ENCODE results near the gene MRPL14.
"Not testable (repeated sequence)": the region's sequence is repeated elsewhere in the genome, so short reads cannot be mapped to it uniquely, and the experiment has no call there.

The MRPL14 gene

GRCh38 chr6:44149369-44150012, 22.2 kb upstream of the MRPL14 start:
- no peak for DNase-seq

DNA sequence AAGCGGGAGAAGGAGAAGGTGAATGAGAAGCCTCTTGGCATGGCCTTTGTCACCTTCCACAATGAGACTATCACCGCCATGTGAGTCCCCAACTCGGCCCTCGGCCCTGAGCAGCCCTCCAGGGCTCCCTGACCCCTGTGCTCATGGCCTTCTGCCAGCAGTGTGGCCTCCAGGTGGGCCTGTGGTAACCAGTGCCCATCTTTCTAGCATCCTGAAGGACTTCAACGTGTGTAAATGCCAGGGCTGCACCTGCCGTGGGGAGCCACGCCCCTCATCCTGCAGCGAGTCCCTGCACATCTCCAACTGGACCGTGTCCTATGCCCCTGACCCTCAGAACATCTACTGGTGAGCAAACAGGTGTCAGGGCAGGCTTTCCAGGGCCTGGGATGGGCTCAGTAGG, 21.1 kb upstream of the MRPL14 start:
- DNase-seq, result no peak

DNA sequence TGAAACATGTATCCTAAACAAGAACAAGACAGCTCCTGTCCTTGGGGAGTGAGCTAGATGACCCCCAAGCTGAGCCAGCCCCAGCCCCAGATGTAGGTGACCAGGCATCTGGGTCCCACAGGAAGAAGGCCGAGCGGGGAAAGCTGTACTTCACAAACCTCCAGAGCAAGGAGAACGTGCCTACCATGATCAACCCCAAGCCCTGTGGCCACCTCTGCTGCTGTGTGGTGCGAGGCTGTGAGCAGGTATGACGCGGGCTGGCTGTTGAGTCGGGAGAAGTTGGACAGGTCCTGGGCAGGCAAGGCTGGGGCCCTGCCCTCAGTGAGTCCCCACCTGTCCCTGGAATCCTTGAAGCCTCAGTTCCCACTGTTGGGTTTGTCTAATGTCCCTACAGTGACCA, 20.0 kb upstream of the MRPL14 start:
- DNase-seq, result no peak

GRCh38 chr6:44146685-44147084, 19.4 kb upstream of the MRPL14 start:
- DNase-seq, result no peak

DNA sequence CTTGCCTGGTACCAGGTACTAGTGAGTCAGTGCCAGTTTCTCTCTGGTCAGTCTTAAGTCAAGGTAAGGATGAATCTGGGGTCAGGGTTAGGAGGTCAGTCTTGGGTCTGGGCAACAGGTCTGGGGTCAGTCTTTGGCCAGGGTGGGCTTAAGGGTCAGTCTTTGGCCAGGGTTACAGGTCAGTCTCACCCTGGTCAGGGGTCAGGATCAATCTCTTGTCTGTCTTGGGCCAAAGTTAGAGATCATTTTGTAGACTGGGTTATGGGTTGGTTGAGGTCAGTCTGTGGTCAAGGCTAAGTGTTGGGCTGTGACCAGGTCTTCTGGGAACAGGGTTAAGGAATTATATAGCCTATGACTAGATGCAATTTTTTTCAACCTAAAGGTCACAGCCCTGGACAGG, 18.6 kb upstream of the MRPL14 start:
- no peak for DNase-seq

DNA sequence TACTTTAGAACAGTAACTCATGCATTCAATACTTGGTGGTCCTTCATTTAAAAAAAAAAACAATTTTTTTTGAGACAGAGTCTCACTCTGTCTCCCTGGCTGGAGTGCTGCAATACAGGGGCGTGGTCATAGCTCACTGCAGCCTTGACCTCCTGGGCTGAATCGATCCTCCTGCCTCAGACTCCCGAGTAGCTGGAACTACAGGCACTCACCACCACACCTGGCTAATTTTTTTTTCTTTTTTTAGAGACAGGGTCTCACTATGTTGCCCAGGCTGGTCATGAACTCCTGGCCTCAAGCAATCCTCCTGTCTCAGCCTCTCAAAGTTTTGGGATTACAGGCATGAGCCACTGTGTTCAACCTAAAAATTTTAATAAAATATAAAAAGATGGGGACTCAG, 17.3 kb upstream of the MRPL14 start:
- not testable (repeated sequence) for DNase-seq

GRCh38 chr6:44143731-44144130, 16.5 kb upstream of the MRPL14 start:
- DNase-seq, result no peak

- DNase-seq, result no peak
Observed at GRCh38 chr6:44142835-44143234, 15.6 kb upstream of the MRPL14 start.

GRCh38 chr6:44139351-44139743, 12.1 kb upstream of the MRPL14 start:
- no peak for DNase-seq

- no peak for DNase-seq
Observed at GRCh38 chr6:44138717-44139350, 11.6 kb upstream of the MRPL14 start.

DNA sequence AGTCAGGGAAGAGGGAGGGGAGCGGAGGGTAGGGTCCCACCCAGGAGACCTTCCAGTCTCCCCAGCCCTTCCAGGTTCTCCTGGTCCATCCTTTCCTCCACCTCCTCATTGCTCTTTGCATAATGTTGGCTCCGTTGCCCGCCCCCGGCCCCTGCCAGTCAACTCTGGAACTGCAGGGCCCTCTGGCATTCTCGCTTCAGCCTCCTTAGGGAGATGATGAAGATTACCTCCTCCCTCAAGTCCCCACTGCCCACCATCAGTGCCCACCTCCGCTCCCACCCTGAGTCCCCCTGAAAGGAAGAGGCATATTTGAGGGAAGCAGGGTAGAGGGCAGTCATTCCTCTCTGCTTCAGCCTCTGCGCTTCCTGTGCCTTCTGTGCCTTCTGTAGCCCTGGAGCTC, 8.6 kb upstream of the MRPL14 start:
- no peak for DNase-seq

- no peak for DNase-seq
Observed at GRCh38 chr6:44135173-44135758, 8.0 kb upstream of the MRPL14 start.

- DNase-seq, result no peak
Observed at GRCh38 chr6:44133981-44134711, 6.9 kb upstream of the MRPL14 start.

GRCh38 chr6:44133003-44133931, 6.0 kb upstream of the MRPL14 start:
- DNase-seq, result no peak

DNA sequence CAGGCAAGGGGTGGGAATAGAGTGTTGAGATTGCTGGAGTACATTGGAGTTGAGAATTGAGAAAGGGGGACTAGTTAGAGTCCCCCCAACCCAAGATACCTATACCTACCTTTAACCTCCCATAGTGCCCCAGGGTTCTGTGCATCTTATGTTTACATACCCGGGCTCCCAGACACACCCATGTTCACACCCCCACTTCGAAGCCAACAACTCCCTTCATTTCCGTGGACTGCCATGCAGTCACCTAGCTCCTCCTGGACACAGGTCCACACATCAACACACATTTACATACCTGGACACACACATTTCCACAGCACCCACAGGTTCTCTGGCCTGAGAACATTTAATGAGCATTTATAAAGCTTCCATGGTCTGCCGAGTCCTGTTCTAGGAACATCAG, 5.2 kb upstream of the MRPL14 start:
- no peak for DNase-seq

DNA sequence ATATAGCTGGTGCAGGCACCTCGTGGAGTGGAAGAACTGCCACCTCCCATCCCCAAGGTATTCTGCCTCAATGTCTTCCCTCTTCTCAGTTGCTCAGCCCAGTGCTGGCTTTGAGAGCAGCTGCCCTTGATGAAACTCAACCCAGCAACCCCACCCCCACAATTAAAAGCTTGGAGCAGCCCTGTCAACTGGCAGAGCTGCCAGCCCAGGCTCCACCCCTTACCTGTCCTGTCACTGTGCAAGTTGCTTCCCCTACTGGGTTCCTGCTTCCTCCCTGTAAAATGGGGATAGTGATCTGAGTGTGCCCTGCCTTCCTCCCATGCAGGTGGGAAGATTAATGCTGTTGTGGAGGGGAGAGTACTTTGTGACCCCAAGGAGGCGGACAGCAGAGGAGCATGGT, 4.6 kb upstream of the MRPL14 start:
- DNase-seq, result no peak

- DNase-seq, result no peak
Observed at GRCh38 chr6:44129841-44130322, 2.6 kb upstream of the MRPL14 start.

GRCh38 chr6:44128020-44128917, 1.0 kb upstream of the MRPL14 start:
- DNase-seq, result no peak

DNA sequence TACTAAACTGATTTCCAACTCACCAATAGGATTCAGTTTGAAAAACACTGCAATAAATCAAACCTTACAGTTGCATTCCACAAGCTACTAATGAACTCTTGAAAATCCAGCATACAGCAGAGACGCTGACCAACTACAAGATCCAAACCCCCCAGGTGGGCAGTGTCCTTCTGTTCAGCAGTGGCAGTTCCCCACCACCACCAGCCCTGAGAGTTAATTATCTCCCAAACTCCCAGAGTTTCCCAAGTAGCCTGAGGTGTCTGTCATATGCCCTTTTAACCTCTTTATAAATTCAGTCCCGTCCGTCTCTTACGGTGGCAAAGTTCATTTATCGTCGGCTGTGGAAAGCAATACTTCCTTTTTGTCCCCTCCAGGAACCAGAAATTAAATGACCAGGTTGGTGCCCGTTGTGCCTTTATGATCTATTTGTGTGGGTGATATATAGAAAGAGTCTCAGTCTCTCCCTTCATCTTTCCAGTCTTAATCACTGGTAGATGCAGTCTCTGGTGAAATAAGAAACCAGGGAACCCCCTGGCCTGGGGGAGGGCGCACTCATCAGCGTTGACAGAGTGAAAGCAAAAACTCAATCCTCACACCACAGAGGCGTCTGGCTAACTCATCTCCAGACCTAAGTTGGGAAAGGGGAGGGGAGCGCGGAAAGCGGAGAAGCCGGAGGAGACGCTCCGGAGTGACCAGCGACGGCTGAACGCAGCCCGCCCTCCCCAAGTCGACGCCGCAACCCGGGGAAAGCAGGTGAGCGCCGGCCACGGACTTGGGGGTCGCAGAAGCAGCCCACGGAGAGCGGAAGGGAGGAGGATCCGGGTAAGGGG, 717 bp downstream of the MRPL14 start:
- DNase-seq, result no peak

GRCh38 chr6:44123544-44123943, 3.7 kb downstream of the MRPL14 start:
- DNase-seq, result no peak

GRCh38 chr6:44122801-44123200, 4.5 kb downstream of the MRPL14 start:
- DNase-seq, result no peak
